Keratinocyte (primary cell): ENCODE results near the gene PHPT1. TPM values are rescaled to one million over a fixed set of nuclear protein-coding genes. Genes with fewer than 3 reads are reported as not detected.

ENCODE experiments used
- DNase-seq: peaks from one replicate; pipeline ENCODE4 v3.0.0-alpha.2; 2011; ENCODE audit warnings: low read depth, missing footprints, low spot score
- FAIRE-seq: peaks from 2 replicates; lab custom pipeline; 2011; peaks lifted over from hg19 to GRCh38; lab: Jason Lieb, UNC
- H2AFZ ChIP-seq: 2 replicates; pipeline ENCODE4 v1.6.0; 2012; ENCODE audit warnings: low read length, control low read depth, inconsistent platforms; ENCODE audit not compliant: control insufficient read depth
- H3K27ac ChIP-seq: 2 replicates; pipeline ENCODE4 v1.5.1; 2011; ENCODE audit warnings: low read length; ENCODE audit not compliant: control insufficient read depth, insufficient read depth
- H3K27me3 ChIP-seq: 3 replicates; pipeline ENCODE4 v1.6.0; 2011; ENCODE audit warnings: low read length; ENCODE audit not compliant: control insufficient read depth, insufficient read depth; ENCODE audit errors: extremely low read depth
- H3K36me3 ChIP-seq, 2 experiments: 2 replicates in 1 of 2; 3 replicates in 1 of 2; pipeline ENCODE4 v1.5.1; 2011; ENCODE audit warnings: low read length in 2 of 2, mild to moderate bottlenecking in 1 of 2; ENCODE audit not compliant: control insufficient read depth in 2 of 2, insufficient read depth in 2 of 2; ENCODE audit errors: extremely low read depth in 1 of 2
- H3K4me1 ChIP-seq: 3 replicates; pipeline ENCODE4 v1.5.1; 2011; ENCODE audit warnings: low read length; ENCODE audit not compliant: control insufficient read depth, insufficient read depth; ENCODE audit errors: extremely low read depth
- H3K4me2 ChIP-seq: 3 replicates; pipeline ENCODE4 v1.6.0; 2011; ENCODE audit warnings: low read depth, low read length; ENCODE audit not compliant: control insufficient read depth, insufficient read depth; ENCODE audit errors: extremely low read depth
- H3K4me3 ChIP-seq, 3 experiments: fragments of 200-600 bp in 1 of 3; sonication (generic) in 1 of 3; 2 replicates in 2 of 3; 3 replicates in 1 of 3; pipeline ENCODE4 v1.5.1; 2011 to 2016; ENCODE audit warnings: low read length in 3 of 3, mild to moderate bottlenecking in 3 of 3, control low read depth in 2 of 3, inconsistent platforms in 1 of 3, low read depth in 1 of 3, mixed read lengths in 1 of 3, mixed run types in 1 of 3, moderate library complexity in 1 of 3; ENCODE audit not compliant: control insufficient read depth in 2 of 3, insufficient read depth in 2 of 3; ENCODE audit errors: extremely low read depth in 1 of 3
- H3K79me2 ChIP-seq: 2 replicates; pipeline ENCODE4 v1.6.0; 2012; ENCODE audit warnings: low read length; ENCODE audit not compliant: control insufficient read depth, insufficient read depth
- H3K9ac ChIP-seq: 3 replicates; pipeline ENCODE4 v1.6.0; 2011; ENCODE audit warnings: low read length; ENCODE audit not compliant: control insufficient read depth, insufficient read depth; ENCODE audit errors: extremely low read depth
- H3K9me1 ChIP-seq: 3 replicates; pipeline ENCODE4 v1.6.0; 2011; ENCODE audit warnings: low read length; ENCODE audit not compliant: control insufficient read depth, insufficient read depth; ENCODE audit errors: extremely low read depth
- H3K9me3 ChIP-seq: 2 replicates; pipeline ENCODE4 v1.5.1; 2012; ENCODE audit warnings: low read depth, low read length; ENCODE audit not compliant: control insufficient read depth
- H4K20me1 ChIP-seq: 3 replicates; pipeline ENCODE4 v1.6.0; 2011; ENCODE audit warnings: low read length; ENCODE audit not compliant: control insufficient read depth, insufficient read depth; ENCODE audit errors: extremely low read depth
- EZH2 ChIP-seq: IDR thresholded peaks from one replicate; pipeline ENCODE4 v1.6.1; 2012; ENCODE audit warnings: inconsistent platforms, mild to moderate bottlenecking, low read length, moderate library complexity
- dilution Hi-C: fragments of 300-500 bp; cut with MboI; formaldehyde crosslinking; loops from one replicate; pipeline ENCODE4 v1.7.0; 2020; ENCODE audit warnings: low sequenced_read_pairs; ENCODE audit not compliant: extremely low pct_ligation_motif_present
- polyA plus RNA-seq, 5 experiments: library from polyadenylated mRNA; depleted of rRNA in 3 of 5; stranded (reverse) in 3 of 5; stranded (forward) in 1 of 5; unstranded in 1 of 5; fragments of >200 nt; gene quantifications; 1 replicate in 1 of 5; 2 replicates in 3 of 5; 3 replicates in 1 of 5; pipeline versions ENCODE4 v1.2.1 to v1.2.3, GENCODE V29; 2011 to 2012; ENCODE audit warnings: missing spikeins in 2 of 5, low read depth in 1 of 5, low replicate concordance in 1 of 5
- TF ChIP-seq, protein P1 (sequence below), 3 experiments: IDR thresholded peaks in 1 of 3; conservative IDR thresholded peaks in 1 of 3; optimal IDR thresholded peaks in 1 of 3; 2 replicates in 2 of 3; 3 replicates in 1 of 3; pipeline versions ENCODE3 to v1.5.1; 2011; ENCODE audit warnings: low read length in 3 of 3, mild to moderate bottlenecking in 3 of 3, moderate library complexity in 2 of 3, control low read depth in 1 of 3, inconsistent platforms in 1 of 3; ENCODE audit not compliant: insufficient read depth in 2 of 3; ENCODE audit errors: extremely low read depth in 1 of 3

The PHPT1 gene
- polyA plus RNA-seq, 1 donor (not counting 4 experiments of a cell fraction or from before 2014, with no cell fraction given): 68.8 TPM

DNA sequence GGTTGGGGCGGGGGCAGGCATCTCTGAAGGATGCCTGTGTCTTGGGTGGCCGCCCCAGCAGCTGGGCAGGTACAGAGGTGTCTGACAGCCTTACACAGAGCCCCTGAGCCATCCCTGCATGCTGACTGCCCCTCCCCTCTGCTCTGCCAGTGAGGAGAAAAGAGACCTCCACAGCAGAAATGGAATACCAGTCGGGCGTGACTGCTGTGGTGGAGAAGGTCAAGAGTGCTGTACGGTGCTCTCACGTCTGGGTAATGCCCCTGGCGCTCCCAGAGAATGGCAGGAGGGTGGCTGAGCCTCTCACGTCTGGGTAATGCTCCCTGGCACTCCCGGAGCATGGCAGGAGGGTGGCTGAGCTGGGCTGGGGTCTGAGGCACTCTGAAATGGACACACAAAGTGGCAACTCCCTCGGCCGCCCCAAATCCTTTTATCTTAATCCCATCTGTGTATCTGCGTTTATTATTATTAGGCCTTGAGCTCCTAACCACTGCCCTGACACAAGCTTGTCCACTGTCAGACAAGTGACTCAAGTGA is 43.9 kb upstream of the PHPT1 start:
- TF ChIP-seq, protein P1, sequence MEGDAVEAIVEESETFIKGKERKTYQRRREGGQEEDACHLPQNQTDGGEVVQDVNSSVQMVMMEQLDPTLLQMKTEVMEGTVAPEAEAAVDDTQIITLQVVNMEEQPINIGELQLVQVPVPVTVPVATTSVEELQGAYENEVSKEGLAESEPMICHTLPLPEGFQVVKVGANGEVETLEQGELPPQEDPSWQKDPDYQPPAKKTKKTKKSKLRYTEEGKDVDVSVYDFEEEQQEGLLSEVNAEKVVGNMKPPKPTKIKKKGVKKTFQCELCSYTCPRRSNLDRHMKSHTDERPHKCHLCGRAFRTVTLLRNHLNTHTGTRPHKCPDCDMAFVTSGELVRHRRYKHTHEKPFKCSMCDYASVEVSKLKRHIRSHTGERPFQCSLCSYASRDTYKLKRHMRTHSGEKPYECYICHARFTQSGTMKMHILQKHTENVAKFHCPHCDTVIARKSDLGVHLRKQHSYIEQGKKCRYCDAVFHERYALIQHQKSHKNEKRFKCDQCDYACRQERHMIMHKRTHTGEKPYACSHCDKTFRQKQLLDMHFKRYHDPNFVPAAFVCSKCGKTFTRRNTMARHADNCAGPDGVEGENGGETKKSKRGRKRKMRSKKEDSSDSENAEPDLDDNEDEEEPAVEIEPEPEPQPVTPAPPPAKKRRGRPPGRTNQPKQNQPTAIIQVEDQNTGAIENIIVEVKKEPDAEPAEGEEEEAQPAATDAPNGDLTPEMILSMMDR (optimal IDR thresholded peaks at IDR 0.05 in 1 of 3, IDR thresholded peaks at IDR 0.05 in 1 of 3, conservative IDR thresholded peaks at IDR 0.05 in 1 of 3; ENCODE audit: extremely low read depth in 1 of 3, insufficient read depth in 2 of 3, low read length in 3 of 3): no peak
- no peak for TF ChIP-seq EZH2
- H3K4me3 ChIP-seq: no peak overlapping the region
- peaks cover 24% of the 10 kb centered on the region for H3K79me2 ChIP-seq
- FAIRE-seq (no peak), DNase-seq (no peak)
- no peak overlapping the region for H3K4me2 ChIP-seq
- H3K27me3 ChIP-seq: no peaks in the 10 kb centered on the region
- dilution Hi-C loops: loop anchor here (25.0 kb wide), 1 partner anchor 132 kb away; the partner anchor contains the start of genes C8G and FBXW5
- no peak overlapping the region for H3K9ac ChIP-seq
- H3K4me1 ChIP-seq: peaks cover 23% of the 10 kb centered on the region
- H3K9me1 ChIP-seq: no peaks in the 10 kb centered on the region
- H2AFZ ChIP-seq: no peak overlapping the region
- peaks cover 0 to 5% of the 10 kb centered on the region in 2 experiments for H3K36me3 ChIP-seq
- H3K27ac ChIP-seq: no peak overlapping the region
- no peaks in the 10 kb centered on the region for H3K9me3 ChIP-seq
- H4K20me1 ChIP-seq: no peaks in the 10 kb centered on the region

DNA sequence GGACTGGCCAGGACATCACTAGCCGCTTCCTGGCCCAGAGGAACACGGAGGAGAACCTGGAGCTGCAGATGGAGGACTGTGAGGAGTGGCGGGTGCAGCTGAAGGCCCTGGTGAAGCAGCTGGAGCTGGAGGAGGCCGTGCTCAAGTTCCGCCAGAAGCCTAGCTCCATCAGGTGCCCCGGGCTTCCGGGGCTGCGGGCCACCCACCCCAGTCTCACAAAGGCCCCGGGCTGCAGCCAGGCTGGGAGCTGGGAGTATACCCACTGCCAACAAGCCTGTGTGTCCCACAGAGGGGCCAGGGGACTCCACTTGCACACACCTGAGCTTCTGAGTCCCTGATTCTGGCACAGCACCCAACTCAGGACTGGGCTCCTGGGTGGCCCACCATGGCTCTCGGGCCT is 43.1 kb upstream of the PHPT1 start:
- no peaks in the 10 kb centered on the region for H3K27me3 ChIP-seq
- no peak overlapping the region for H2AFZ ChIP-seq
- no peak overlapping the region for H3K9ac ChIP-seq
- no peaks in the 10 kb centered on the region for H4K20me1 ChIP-seq
- no peak overlapping the region for H3K27ac ChIP-seq
- peaks cover 28% of the 10 kb centered on the region for H3K79me2 ChIP-seq
- no peak overlapping the region for H3K4me2 ChIP-seq
- FAIRE-seq (no peak), DNase-seq (no peak)
- H3K9me3 ChIP-seq: no peaks in the 10 kb centered on the region
- no peak for TF ChIP-seq EZH2
- TF ChIP-seq, protein P1 (optimal IDR thresholded peaks at IDR 0.05 in 1 of 3, IDR thresholded peaks at IDR 0.05 in 1 of 3, conservative IDR thresholded peaks at IDR 0.05 in 1 of 3; ENCODE audit: extremely low read depth in 1 of 3, insufficient read depth in 2 of 3, low read length in 3 of 3): no peak
- H3K36me3 ChIP-seq: peaks cover 0 to 9% of the 10 kb centered on the region in 2 experiments
- H3K4me1 ChIP-seq: peaks cover 15% of the 10 kb centered on the region
- H3K9me1 ChIP-seq: no peaks in the 10 kb centered on the region
- H3K4me3 ChIP-seq: no peak overlapping the region
- dilution Hi-C loops: loop anchor here (25.0 kb wide), 1 partner anchor 131 kb away; the partner anchor contains the start of genes C8G and FBXW5
